ENCODE data around the gene MAPK8IP2.
"Not testable (repeated sequence)": the region's sequence is repeated elsewhere in the genome, so short reads cannot be mapped to it uniquely, and the experiment has no call there.

MAPK8IP2 gene

GRCh38 chr22:50659711-50660110 lies 59.1 kb downstream of the MAPK8IP2 start:
- intact Hi-C loops (cut with DNase I); DNase-seq: not testable (repeated sequence)

GRCh38 chr22:50660306-50660705 lies 59.7 kb downstream of the MAPK8IP2 start:
- no peak for DNase-seq
- intact Hi-C loops (cut with DNase I), result no loop called here

Measured in posterior cingulate gyrus (tissue), 11 donors.